ENCODE data around the gene SLC25A17.

Gene SLC25A17

DNA sequence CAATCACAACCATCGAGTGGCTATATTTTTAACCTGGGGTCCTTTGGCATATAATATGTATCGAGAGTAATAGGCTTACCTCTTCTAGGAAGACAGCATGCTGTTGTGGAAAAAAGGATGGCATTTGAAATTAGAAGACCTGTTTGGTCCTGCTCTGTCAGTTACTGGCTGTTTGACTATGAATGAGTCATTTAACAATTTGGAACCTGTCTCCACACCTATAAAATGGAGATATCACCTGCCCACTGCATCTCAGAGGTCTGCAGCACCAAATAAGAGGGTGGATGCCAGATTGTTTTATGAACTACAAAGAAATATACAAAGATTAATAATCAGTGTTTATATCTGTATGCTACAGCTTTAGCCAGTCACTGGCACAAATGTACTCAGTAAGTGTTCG, 60.8 kb downstream of the SLC25A17 start:
- no peak for DNase-seq (ENCODE audit: low spot score)

DNA sequence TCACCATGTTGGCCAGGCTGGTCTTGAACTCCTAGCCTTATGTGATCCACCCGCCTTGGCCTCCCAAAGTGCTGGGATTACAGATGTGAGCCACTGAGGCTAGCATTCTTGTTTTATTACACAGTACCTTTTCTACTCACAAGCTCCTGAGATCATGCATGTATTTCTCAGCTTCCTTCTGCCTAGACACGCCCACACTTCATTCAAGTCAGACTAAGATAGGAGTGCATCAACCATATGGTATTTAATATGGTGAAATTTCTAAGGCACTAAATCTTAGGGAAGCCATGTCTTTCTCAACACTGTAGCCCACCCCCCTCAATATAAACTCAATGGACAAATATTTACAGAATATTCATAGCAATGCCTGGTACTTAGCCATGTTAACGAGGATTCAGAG, 62.1 kb downstream of the SLC25A17 start:
- DNase-seq (ENCODE audit: low spot score): no peak

DNA sequence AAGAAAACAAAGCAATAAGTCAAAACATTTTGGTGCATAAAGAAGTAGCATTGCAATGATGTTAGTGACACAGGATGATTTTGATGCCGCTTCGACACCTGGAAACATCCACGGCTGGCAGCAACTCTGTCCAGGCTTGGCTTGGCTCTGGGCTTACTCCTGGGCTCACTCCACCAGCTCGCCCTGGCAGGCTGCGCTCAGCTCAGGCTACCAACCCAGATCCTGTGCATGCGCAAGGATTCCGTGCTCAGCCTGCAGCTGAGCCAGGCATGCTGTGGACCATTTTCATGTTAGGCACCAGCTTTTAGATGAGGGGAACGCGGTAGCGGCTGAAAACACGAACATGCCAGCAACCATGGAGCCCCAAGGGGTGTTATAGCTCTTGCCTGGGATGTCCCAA, 66.0 kb downstream of the SLC25A17 start:
- DNase-seq (ENCODE audit: low spot score): no peak

DNA sequence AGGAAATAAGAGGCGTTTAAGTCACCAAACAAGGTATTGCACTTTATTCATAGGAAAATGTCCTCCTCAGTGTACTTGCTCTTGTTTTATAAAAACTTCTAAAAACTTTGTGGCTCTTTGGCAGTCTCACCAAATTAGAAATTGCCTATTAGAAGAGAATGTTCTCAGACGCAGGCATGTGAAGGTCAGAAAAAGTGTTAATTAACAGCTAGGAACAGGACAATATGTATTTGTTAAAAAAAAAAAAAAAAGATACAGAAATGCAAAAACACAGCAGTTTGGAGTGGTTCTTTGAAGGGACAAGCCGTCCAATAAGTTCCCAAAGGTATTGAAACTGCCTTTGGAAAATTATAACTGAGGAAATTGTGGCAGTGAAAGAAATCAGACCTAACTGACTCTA, 67.9 kb downstream of the SLC25A17 start:
- no peak for DNase-seq (ENCODE audit: low spot score)

DNA sequence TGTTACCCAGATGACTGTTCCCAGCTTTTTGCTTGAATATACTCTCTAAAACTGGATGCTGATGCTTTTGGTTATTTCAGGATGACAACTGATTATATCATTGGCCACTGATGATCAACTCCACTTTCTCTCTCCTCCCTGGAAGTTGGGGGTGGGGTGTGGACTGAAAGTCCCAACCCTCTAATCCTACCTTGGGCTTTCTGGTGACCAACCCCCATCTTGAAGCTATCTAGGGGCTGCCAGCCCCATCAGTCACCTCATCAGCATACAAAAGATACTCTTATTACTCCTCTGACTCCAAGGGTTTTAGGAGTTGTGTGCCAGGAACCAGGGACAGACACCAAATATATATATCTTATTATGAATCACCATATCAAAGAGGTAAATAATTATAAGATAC, 69.3 kb downstream of the SLC25A17 start:
- DNase-seq (ENCODE audit: low spot score): no peak

DNA sequence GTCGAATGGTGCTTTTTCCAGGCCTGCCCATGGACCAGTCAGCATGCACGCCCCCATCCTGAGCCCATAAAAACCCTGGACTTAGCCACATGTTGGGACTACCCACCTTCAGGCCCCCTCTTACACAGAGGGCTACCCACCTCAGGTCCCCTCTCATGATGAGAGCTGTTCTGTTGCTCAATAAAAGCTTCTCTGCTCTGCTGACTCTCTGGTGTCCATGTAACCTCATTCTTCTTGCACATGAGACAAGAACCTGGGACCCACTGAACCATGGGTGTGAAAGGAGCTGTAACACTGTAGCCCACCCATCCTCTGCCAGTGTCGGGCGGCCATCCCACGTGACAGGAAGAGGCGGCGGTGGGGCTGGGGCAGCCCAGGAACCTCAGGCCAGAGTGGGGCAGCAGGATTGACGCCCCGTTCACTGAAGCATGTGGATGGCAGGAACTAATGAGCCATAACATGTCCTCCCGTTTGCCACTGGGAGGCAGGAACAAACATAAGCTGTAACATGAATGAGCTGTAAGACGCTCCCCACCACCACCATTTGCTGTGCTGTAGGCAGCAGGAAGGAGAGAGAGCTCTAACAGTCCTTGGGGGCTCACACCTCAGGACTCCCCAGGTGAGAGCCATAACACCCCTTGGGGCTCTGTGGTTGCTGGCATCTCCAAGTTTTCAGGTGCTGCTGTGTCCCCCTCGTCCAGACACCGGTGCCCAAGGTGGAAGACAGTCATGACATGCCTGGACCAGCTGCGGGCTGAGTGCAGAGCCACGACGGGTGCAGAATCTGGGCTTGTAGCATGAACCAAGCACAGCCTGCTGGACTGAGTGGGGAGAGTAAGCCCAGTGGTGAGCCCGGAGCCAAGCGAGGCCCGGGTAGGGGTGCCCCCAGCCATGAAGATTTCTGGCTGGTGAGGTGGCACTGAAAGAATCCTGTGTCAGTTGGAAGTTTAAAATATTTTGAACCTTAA, 70.5 kb downstream of the SLC25A17 start:
- no peak for DNase-seq (ENCODE audit: low spot score)

DNA sequence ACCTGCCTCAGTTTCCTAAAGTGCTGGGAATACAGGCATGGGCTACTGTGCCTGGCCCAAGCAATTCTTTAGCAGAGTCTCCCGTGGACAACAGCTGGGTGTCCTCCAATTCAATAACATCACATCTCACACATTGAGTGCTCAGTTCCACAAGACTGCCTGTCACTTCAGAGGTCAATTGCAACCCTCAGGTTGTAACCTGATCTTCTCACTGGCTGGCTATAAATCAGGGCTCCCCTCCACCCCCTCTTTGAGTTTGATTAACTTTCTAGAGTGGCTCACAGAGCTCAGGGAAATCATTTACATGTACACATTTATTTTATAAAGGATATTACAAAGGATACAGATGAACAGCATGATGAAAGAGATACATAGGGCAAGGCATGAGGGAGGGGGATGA, 71.8 kb downstream of the SLC25A17 start:
- no peak for DNase-seq (ENCODE audit: low spot score)

DNA sequence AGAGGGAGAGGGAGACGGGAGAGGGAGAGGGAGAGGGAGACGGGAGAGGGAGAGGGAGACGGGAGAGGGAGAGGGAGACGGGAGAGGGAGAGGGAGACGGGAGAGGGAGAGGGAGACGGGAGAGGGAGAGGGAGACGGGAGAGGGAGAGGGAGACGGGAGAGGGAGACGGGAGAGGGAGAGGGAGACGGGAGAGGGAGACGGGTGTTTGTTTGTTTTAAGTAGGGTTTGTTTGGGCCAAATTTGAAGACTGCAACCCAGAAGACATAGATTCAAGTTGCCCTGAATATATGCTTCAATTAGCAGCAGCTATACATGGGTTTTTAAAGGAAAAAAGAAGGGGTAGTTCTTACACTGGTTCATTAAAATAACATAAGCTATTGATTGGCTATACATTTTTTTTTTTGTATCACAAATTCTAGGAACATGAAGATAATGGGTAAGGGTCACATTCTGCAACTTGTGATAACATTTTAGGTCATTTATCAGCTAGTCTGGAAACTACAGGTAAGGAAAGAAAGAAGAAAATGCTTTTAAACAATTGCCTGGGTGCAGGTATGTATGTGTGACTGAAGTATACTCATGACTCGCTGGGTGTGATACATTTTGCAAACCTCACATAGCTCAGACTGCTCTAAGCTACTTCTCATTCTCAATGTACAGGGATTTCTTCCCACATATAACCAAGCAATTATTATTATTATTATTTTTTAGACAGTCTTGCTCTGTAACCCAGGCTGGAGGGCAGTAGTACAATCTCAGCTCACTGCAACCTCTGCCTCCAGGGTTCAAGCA, 72.5 kb downstream of the SLC25A17 start:
- no peak for DNase-seq (ENCODE audit: low spot score)

DNA sequence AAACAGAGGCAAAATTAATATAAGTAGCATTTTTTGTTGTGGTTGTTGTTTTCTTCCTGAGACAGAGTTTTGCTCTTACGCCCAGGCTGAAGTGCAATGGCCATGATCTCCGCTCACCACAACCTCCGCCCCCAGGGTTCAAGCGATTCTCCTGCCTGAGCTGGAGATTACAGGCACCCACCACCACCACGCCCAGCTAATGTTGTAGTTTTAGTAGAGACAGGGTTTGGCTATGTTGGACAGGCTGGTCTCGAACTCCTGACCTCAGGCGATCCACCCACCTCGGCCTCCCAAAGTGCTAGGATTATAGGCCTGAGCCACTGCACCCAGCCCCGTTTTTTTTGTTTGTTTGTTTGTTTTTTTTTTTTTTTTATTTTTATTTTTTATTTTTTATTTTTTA, 75.4 kb downstream of the SLC25A17 start:
- no peak for DNase-seq (ENCODE audit: low spot score)

DNA sequence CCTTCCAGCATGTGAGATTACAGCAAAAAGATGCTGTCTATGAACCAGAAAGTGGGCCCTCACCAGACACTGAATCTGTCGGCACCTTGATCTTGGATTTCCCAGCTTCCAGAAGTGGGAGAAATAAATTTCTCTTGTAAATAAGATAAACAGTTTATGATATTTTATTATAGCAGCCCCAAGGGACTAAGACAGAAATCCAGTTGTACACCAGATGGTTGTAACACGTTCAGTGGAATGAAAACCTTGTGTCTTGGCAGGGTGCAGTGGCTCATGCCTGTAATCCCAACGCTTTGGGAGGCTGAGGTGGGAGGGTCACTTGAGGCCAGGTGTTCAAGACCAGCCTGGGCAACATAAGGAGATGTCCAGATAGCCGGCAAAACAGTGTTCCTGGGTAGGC, 78.0 kb downstream of the SLC25A17 start:
- DNase-seq (ENCODE audit: low spot score): no peak

DNA sequence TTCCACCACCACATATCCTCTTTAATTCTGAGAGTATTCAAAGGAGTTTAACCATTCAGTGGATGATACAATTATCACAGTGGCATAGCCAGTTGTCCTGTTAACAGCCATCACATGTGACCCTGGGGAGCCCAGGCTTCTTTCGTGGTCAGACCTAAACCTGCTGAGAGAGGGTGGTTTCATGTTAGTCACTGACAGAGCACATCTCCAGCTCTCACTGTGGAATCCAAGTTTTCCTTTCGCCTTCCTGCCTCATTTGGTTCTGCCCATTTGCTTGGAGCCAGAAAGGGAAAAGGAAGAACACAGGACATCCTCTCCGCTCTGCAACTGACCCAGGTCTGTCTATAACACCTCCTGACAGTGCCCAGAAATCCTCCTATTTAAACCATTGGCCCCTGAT, 79.4 kb downstream of the SLC25A17 start:
- DNase-seq (ENCODE audit: low spot score): no peak

DNA sequence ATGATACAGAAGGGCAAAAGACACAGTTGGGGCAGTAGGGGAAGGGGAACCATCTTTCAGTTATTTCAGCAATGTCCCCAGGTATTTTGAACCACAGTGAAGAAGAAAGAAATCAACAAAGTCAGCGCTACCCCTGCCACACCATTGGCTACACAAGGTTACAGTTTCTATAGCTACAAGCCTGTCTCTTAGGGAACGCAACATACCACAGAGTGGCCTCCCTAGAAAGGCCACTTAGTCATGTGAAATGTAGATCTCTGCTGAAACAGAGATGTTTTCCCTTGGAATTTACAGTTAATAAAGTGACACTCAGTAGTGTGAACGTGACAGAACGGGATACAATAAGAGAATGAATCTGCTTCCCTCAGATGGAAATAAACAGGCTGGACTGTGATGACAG, 85.2 kb downstream of the SLC25A17 start:
- no peak for DNase-seq (ENCODE audit: low spot score)

DNA sequence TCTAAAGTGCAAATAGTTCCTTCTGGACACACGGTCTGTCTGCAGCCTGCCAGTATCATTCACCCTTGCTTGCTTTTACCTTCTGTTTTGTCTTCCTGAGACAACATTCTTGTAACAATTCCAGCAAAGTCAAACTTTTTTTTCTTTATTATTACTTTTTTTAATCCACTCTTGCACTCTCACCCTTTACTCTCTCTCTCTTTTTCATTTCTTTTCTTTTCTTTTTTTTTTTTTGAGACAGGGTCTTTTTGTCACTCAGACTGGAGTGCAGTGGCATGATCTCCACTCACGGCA, 86.2 kb downstream of the SLC25A17 start:
- no peak for DNase-seq (ENCODE audit: low spot score)

DNA sequence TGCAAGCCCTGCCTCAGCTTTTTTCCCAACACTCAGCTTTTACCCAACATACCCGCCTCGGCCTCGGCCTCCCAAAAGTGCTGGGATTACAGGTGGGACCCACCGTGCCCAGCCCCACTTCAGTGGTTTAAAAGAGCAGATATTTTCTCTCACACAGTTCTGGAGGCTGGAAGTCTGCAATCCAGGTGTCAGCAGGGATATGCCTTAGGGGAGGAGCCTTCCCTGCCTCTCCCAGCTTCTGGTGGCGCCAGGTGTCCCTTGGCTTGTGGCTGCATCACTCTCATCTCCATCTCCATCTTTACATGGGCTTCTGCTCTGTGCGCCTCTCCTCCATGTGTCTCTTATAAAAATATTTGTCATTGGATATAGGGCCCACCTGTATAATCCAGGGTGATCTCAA, 89.9 kb downstream of the SLC25A17 start:
- DNase-seq (ENCODE audit: low spot score): no peak

DNA sequence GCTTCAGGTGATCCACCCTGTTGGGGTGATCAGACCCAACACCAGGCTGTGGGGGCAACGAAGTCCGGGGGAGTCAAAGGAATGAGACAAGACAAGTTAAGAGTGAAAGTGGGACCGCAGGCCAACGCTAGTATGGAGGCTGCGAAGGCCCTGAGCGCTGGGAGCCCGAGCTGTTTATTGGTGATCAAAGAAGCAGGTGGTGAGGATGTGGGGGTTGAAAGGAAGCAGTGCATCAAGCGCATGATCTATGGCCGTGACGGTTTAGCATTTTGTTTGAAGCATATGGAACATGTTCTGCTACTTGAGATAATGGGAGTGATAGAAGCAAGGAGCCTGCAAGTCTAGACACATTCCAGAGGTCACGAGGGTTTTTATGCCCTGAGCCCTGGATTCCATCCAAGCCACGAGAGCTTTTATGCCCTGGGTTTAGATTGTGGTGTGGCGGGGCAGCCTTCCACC, 90.4 kb downstream of the SLC25A17 start:
- DNase-seq (ENCODE audit: low spot score): no peak

DNA sequence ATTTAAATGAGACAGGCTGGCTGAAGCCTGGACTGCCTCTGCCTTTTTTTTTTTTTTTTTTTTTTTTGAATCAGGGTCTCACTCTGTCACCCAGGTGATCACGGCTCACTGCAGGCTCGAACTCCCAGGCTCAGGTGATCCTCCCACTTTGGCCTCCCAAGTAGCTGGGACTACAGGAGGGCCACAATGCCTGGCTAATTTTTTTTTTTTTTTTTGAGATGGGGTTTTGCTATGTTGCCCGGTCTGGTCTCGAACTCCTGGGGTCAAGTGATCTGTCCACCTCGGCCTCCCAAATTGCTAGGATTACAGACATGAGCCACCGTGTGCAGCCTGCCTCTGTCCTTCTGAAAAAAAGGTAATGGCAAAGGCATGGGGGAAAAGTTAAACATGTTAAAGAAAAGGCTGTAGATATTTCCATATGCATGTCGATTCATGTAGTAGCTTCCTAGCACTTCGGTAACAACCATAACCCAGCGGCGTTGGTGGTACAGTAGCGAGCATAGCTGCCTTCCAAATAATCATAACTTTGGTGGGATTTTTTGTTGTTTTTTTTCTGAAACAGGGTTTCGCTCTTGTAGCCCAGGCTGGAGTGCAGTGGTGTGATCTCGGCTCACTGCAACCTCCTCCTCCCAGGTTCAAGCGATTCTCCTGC, 91.1 kb downstream of the SLC25A17 start:
- DNase-seq (ENCODE audit: low spot score): no peak

DNA sequence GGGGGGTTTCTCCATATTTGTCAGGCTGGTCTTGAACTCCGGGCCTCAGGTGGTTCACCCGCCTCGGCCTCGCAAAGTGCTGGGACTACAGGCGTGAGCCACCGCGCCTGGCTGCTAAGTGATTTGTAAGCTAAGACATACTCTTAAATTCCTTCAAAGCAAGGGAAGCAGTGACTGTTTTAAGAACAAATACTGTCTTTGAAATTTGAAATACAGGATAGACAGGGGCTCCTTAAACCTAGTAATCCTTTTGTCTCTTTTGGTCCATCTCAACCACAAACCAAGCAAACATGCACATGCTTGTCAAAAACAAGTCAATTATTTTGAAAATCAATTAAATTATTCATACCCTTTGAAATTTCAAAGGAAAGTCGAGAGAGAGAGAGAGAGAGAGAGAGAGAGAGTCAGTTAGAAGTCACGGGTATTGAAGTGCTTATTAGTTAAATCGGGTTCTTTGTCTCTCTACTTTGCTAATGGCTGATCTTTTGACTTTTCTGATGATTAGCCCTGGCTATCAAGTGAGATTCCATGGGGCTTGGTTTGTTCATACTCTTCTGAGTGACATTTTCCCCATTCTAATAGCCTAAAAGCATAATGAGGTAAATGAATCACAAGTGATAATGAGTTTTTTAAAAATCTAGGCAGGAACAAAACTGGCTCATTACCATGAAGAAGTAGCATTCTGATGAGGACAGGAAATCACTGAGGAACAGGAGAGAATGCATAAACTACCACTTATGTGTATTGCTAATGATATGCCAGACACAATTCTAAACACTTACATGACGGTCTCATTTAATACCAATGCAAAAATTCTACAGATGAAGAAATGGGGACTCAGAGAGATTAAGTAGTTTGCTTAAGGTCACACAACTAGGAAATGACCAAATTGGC, 91.8 kb downstream of the SLC25A17 start:
- DNase-seq (ENCODE audit: low spot score): no peak

DNA sequence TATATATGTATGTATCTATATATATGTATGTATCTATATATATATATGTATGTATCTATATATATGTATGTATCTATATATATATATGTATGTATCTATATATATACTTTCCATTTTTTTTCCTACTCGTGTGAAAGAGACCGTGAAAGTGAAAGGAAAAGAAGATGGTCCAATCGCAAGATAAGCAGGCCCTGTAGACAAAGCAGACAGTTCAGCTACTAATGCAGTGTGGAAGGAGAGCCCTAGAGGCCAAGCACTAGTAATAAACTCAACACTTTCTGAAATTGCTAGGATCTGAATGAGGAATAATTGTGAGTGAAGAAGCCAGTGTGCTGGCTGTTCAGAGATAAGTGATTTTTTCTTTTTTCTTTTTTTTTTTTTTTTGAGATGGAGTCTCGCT, 92.6 kb downstream of the SLC25A17 start:
- no peak for DNase-seq (ENCODE audit: low spot score)

DNA sequence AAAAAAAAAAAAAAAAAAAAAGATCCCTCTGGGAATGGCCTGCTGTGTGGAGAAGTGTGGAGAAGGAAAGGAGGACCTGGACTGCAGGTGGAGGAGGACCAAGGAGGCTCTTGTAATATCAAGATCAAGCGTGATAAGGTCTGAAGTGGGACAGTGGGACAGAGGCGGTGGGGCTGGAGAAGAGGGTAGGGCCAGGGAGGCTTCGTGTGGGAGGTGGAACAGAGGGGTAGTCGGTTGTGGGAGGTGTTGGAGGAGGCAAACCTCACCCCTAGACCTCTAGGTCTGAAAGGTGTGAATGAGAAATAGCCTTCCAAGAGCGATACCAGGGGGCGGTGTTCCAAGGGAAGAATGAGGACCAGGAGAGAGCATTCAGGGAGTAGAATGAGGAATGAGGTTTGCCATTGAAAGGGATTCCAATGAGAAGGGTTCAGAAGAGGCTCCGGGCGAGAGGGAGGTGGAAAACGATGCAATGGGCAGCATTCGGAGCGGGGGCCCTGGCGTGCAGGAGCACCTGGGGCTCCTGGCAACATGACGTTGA, 95.7 kb downstream of the SLC25A17 start:
- no peak for DNase-seq (ENCODE audit: low spot score)

DNA sequence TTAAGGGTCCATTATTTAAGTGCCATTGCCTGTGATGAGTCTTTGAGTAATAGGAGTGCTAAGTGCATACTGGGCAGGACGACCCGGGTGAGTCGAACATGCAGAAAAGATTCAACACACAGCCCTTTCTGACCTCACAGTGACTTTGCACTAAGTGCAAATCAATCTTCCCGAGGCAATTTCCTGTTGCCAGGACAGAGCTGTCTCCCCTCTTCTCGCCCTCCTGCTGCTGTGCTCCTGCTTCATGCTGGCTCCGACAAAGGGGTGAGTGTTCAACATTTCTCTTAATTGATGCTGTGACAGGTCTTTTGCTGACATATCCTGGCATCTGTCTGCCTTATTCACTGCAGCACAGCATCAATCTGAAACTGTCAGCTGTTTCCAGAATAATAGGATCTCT, 97.9 kb downstream of the SLC25A17 start:
- DNase-seq (ENCODE audit: low spot score): no peak

DNA sequence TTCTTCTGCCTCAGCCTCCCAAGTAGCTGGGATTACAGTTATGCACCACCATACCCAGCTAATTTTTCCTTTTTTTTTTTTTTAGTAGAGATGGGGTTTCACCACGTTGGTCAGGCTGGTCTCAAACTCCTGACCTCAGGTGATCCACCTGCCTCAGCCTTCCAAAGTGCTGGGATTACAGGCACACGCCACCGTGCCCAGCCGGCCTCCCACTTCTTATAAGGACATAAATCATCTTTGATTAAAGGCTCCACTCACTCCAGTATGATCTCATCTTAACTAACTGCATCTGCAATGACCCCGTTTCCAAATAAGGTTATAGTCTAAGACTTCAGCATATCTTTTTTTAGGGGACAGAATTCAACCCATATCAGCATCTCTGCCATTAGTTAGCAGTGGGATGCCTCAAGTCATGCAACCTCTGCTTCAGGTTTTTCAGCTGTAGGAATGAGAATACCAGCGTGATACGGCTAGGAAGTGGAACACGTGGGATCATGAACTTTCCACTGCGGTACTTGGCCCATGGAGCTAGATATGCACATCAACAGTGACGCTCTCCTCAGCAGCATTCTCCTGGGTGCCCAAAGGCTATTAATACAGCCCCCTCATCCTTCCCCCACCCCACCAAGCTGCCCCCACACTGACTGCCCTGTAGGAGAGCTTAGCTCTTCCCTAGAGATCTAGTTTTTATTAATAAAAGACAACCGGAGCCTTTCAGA, 98.4 kb downstream of the SLC25A17 start:
- DNase-seq (ENCODE audit: low spot score): no peak
